Measurements from ENCODE around the gene TTC36.

The TTC36 gene

GRCh38 chr11:118544010-118544646 lies 16.9 kb downstream of the TTC36 start:
- no peak for DNase-seq (ENCODE audit: low read depth)
- TF ChIP-seq CTCF (IDR thresholded peaks at IDR 0.05; ENCODE audit: low read depth, low read length) (no peak), POLR2A (IDR thresholded peaks at IDR 0.05; ENCODE audit: extremely low read depth, insufficient read length) (no peak), MYC (IDR thresholded peaks at IDR 0.05; ENCODE audit: low read depth, low read length) (no peak), MAX (IDR thresholded peaks at IDR 0.05; ENCODE audit: low read depth, low read length) (no peak)
- no peak overlapping the region for H3K4me3 ChIP-seq (ENCODE audit: low read depth, low read length)

- DNase-seq (ENCODE audit: low read depth), result no peak
- H3K4me3 ChIP-seq (ENCODE audit: low read depth, low read length), result no peak overlapping the region
- TF ChIP-seq MYC (IDR thresholded peaks at IDR 0.05; ENCODE audit: low read depth, low read length) (no peak), POLR2A (IDR thresholded peaks at IDR 0.05; ENCODE audit: extremely low read depth, insufficient read length) (no peak), MAX (IDR thresholded peaks at IDR 0.05; ENCODE audit: low read depth, low read length) (no peak), CTCF (IDR thresholded peaks at IDR 0.05; ENCODE audit: low read depth, low read length) (no peak)
Observed at GRCh38 chr11:118544647-118545010, 17.4 kb downstream of the TTC36 start.

GRCh38 chr11:118545533-118545932 lies 18.3 kb downstream of the TTC36 start:
- H3K4me3 ChIP-seq (ENCODE audit: low read depth, low read length), result no peak overlapping the region
- DNase-seq (ENCODE audit: low read depth), result no peak
- no peak for TF ChIP-seq MYC (IDR thresholded peaks at IDR 0.05; ENCODE audit: low read depth, low read length)
- no peak for TF ChIP-seq CTCF (IDR thresholded peaks at IDR 0.05; ENCODE audit: low read depth, low read length)
- no peak for TF ChIP-seq MAX (IDR thresholded peaks at IDR 0.05; ENCODE audit: low read depth, low read length)
- no peak for TF ChIP-seq POLR2A (IDR thresholded peaks at IDR 0.05; ENCODE audit: extremely low read depth, insufficient read length)

GRCh38 chr11:118547132-118547531 lies 19.9 kb downstream of the TTC36 start:
- no peak overlapping the region for H3K4me3 ChIP-seq (ENCODE audit: low read depth, low read length)
- no peak for TF ChIP-seq CTCF (IDR thresholded peaks at IDR 0.05; ENCODE audit: low read depth, low read length)
- TF ChIP-seq MAX (IDR thresholded peaks at IDR 0.05; ENCODE audit: low read depth, low read length), result no peak
- TF ChIP-seq MYC (IDR thresholded peaks at IDR 0.05; ENCODE audit: low read depth, low read length), result no peak
- TF ChIP-seq POLR2A (IDR thresholded peaks at IDR 0.05; ENCODE audit: extremely low read depth, insufficient read length), result no peak
- DNase-seq (ENCODE audit: low read depth), result no peak

GRCh38 chr11:118552341-118552740 lies 25.1 kb downstream of the TTC36 start:
- no peak for DNase-seq (ENCODE audit: low read depth)
- TF ChIP-seq POLR2A (IDR thresholded peaks at IDR 0.05; ENCODE audit: extremely low read depth, insufficient read length) (no peak), CTCF (IDR thresholded peaks at IDR 0.05; ENCODE audit: low read depth, low read length) (no peak), MAX (IDR thresholded peaks at IDR 0.05; ENCODE audit: low read depth, low read length) (no peak), MYC (IDR thresholded peaks at IDR 0.05; ENCODE audit: low read depth, low read length) (no peak)
- no peak overlapping the region for H3K4me3 ChIP-seq (ENCODE audit: low read depth, low read length)

Data from NB4 (cell line).